Spleen (tissue), 7 donors: ENCODE data around the gene CMIP.

Source experiments
- CTCF ChIP-seq, 11 experiments: fragments of 200-600 bp in 7 of 11; fragments of 450-650 bp in 4 of 11; sonication (generic) in 4 of 11; IDR thresholded peaks in 8 of 11; conservative IDR thresholded peaks in 3 of 11; 1 replicate in 7 of 11; 2 replicates in 4 of 11; pipeline versions ENCODE4 v1.4.0 to v1.8.0; 2016 to 2021; ENCODE audit warnings: antibody characterized with exemption in 11 of 11, inconsistent platforms in 4 of 11, mild to moderate bottlenecking in 1 of 11
- POLR2A ChIP-seq, 3 donors: fragments of 450-650 bp; IDR thresholded peaks; one replicate each; pipeline ENCODE4 v1.5.1; 2017; ENCODE audit warnings: antibody characterized with exemption in 3 of 3, mild to moderate bottlenecking in 1 of 3
- donor health status: DM: no; HTN: no; CAD: no; lungs with moderate emphysema.
- donor health status: DM: no; HTN: no; CAD: no.
- donor health status: DM: no; HTN: no; CAD: no.

GRCh38 chr16:81554979-81555378 is 110.4 kb downstream of the CMIP start:
- TF ChIP-seq POLR2A (IDR thresholded peaks at IDR 0.05): no peak
- no peak for TF ChIP-seq CTCF (IDR thresholded peaks at IDR 0.05 in 8 of 11, conservative IDR thresholded peaks at IDR 0.05 in 3 of 11)
